WTC11 (cell line): ENCODE results near the gene TSPAN18.

ENCODE experiments used
- FOXP1 ChIP-seq: sonication (generic); formaldehyde crosslinking; IDR thresholded peaks from 2 replicates; pipeline ENCODE4 v1.8.0; 2022; ENCODE audit warnings: missing genetic modification reagents, mild to moderate bottlenecking, moderate library complexity, borderline replicate concordance
- SMAD4 ChIP-seq: sonication (generic); formaldehyde crosslinking; IDR thresholded peaks from 2 replicates; pipeline ENCODE4 v1.8.0; 2022; ENCODE audit warnings: mild to moderate bottlenecking, missing genetic modification reagents
- ZNF138 ChIP-seq: sonication (generic); formaldehyde crosslinking; conservative IDR thresholded peaks from 2 replicates; pipeline ENCODE4 v1.8.1; 2022; ENCODE audit warnings: mild to moderate bottlenecking, moderate library complexity, missing genetic modification reagents
- ZNF317 ChIP-seq: sonication (generic); formaldehyde crosslinking; IDR thresholded peaks from 2 replicates; pipeline ENCODE4 v1.8.1; 2023; ENCODE audit warnings: low read depth, mild to moderate bottlenecking, moderate library complexity, missing genetic modification reagents, borderline replicate concordance
- TF ChIP-seq, protein P1 (sequence below): fragments of 200-600 bp; IDR thresholded peaks from 2 replicates; pipeline ENCODE4 v1.8.0; 2022; ENCODE audit warnings: antibody characterized with exemption

- no peak for TF ChIP-seq FOXP1 (CRISPR knock-in tag)
- TF ChIP-seq, protein P1, sequence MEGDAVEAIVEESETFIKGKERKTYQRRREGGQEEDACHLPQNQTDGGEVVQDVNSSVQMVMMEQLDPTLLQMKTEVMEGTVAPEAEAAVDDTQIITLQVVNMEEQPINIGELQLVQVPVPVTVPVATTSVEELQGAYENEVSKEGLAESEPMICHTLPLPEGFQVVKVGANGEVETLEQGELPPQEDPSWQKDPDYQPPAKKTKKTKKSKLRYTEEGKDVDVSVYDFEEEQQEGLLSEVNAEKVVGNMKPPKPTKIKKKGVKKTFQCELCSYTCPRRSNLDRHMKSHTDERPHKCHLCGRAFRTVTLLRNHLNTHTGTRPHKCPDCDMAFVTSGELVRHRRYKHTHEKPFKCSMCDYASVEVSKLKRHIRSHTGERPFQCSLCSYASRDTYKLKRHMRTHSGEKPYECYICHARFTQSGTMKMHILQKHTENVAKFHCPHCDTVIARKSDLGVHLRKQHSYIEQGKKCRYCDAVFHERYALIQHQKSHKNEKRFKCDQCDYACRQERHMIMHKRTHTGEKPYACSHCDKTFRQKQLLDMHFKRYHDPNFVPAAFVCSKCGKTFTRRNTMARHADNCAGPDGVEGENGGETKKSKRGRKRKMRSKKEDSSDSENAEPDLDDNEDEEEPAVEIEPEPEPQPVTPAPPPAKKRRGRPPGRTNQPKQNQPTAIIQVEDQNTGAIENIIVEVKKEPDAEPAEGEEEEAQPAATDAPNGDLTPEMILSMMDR, result peak; percentile 82
- TF ChIP-seq ZNF138 (CRISPR knock-in tag), result no peak
- TF ChIP-seq SMAD4 (CRISPR knock-in tag), result no peak
- no peak for TF ChIP-seq ZNF317 (CRISPR knock-in tag)
These were observed 48.7 kb downstream of the TSPAN18 start for GRCh38 chr11:44775366-44775984.
